ENCODE data around the gene CYP4B1.
"Not testable (repeated sequence)": the region's sequence is repeated elsewhere in the genome, so short reads cannot be mapped to it uniquely, and the experiment has no call there.

The CYP4B1 gene

DNA sequence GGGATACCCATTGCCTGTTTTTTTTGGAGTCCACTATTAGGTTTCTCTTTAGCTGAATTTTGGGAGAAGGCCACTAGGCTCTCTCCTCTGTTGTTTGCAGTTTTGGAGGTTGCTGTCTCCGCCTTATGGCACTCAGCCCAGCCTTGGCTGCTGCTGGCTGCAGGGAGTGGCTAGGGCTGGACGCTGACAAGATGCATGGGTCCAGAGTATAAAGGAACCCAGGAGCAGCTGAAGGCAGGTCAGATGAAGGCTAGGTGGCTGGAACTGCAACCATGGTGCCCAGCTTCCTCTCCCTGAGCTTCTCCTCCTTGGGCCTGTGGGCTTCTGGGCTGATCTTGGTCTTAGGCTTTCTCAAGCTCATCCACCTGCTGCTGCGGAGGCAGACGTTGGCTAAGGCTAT, at the start of gene CYP4B1:
Gene CYP4B1, plus strand, starts transcription at position 237 of the 400 bp plus-strand sequence. Its CDS starts 36 bp downstream, at position 273.
- intact Hi-C loops (cut with DNase I) = no loop called here
- DNase-seq = no peak

DNA sequence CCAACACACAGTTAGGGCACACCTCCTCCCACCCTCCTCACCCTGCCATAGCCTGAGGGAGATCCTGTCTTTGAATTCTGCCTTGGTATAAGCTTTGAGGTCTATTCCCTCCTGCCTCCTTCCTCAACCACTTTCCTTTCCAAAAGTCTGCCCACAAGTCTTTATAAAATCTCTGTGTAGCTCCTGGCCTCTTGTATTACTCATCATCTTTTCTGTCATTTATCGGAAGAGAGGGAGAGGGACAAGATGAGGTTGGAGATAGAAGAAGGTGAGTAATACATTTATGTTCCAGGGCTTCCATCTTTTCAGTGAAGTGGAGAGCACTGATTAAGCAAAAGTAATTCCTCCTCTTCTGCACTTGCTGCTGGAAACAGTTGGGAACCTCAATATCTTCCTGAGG, 49.4 kb upstream of the CYP4B1 start:
- intact Hi-C loops (cut with DNase I) = loop anchor here (10.0 kb wide), 1 partner anchor 425 kb away; no protein-coding TSS in a partner anchor
- no peak for DNase-seq

DNA sequence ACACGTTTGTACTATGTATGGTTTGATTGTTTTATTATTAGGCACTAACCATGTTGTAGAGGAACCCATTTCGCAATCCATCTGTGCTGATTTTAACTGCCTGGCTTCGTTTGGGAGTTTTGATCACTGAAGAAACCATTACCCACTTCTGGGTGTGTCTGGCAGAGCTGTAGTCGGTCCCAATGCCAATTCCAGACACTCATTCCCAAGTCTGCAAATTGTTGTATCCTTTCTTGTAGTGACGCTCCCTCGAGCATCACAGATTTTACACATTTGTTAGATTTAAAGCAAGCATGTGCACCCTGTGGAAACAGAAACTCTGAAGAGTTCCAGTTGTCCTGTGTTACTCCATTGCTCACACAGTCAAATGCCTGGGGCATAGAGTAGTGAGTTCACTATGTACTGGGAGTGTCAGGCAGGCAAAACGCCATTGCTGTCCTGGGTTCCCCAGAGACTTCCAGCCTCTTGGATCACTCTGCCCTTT, 48.9 kb upstream of the CYP4B1 start:
- intact Hi-C loops (cut with DNase I) = loop anchor here (10.0 kb wide), 1 partner anchor 425 kb away; no protein-coding TSS in a partner anchor
- DNase-seq = no peak

DNA sequence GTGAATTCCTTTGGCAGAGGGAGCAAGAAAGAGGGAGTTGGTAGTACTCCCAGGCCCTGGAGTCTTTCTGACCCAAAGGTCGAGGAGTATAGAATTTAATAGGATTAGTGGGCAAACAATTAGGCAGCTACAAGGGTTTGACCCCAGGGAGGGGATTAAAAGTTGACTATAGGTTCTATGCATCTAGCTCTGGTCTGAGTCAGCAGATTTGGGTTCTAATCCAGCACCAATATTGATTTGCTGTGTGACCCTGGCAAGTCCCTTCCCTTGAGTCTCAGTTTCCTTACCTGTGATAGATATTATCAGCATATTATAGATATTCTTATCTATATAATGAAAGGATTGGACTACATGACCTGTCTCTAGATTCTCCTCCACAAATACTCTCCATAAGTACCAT, 44.9 kb upstream of the CYP4B1 start:
- DNase-seq = no peak
- intact Hi-C loops (cut with DNase I) = no loop called here

DNA sequence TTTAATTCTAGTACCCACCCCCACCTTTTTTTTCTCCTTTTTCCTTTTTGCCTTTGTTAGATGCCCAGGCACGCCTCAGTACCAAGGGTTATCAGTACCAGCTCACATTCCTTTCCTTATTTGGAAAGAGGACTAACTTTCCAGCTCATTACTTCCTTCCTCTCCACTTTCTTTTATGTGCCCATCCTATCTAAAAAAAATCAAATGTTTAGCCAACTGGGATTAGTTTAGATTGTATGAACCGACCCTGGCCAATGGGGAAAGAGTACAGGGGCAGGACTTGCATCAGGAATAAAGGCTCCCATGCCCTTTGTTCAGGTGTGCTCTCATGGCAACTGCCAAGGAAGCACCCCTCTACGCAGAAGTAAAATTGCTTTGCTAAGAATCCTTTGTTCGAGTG, 44.1 kb upstream of the CYP4B1 start:
- intact Hi-C loops (cut with DNase I); DNase-seq: not testable (repeated sequence)

DNA sequence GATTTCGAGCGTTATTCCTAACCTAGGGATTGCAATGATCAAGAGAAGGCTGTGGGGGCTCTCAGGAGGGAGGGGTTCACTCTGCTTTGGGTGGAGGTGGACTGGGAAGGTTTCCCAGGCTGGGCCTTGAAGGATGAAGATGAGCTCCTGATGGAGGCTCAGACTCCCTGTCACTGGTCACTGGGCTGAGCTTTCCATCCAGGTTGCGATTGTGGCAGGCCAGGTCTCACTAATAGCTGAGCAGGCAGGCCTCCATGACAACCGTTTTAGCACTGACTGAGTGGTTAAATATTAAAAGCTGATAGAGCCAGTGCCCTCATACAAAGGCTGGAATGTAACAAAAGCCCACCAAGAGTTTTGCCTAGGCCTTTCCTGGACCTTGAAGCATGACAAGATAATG, 43.7 kb upstream of the CYP4B1 start:
- intact Hi-C loops (cut with DNase I) = no loop called here

DNA sequence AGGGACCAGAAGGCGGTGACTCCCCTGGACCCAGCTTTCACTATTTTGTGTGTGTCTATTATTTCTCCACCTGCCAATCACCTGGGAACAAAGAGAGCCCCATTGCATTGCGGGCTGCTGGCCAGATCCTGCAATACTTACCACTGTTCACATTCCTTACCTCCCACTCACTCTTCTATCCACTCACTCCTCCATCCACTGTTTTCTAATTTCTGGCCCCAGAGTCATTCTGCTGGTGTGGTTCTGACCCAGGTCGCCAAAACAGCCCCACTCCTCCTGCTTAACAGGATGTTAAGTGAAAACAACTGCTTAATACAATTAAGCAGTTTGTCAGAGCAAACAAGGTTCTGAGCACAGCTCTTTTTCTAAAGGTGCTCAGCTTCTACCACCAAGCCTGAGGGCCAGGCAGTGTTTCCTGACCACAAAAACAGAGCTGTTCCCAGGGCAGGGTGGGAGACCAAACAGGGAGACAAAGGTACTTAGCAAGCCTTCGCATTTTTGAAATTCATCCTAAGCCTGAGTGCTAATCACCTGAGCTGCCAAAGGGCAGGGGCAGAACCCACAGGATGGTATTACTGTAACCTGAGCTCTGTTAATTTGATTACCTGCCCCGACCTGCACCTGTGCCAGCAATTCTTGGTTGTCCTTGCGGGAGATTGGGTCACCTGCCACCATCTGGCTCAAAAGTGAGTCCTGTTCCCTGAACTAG, 41.4 kb upstream of the CYP4B1 start:
- intact Hi-C loops (cut with DNase I) = no loop called here
- no peak for DNase-seq

More for the DNA sequence above, 43.7 kb upstream of the CYP4B1 start:
- DNase-seq = no peak

DNA sequence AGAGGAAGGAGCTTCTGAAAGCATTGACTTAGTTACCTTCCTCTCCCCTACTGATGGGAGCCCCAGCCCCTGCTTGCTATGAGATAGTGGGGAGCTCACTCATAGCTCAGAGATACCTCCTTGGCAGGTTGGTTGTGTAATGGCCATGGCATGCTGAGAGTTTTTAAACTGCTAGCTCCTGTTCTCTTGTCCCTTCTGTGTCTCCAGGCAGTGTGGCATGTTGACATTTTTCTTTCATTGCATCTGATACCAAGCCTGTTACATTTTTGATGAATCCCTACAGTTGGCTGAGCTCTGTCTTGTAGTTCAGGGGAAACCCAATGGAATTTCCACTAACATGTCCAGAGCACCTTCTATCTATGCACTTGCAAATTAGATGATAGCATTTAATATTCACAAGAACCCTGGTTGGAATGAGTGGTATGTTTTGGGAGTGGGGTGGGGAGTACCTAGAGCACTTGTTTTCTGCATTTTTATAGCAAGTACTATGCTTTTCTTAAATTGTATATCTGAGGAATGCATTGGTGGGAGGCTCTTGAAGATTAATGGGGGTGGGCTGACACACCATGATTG, 40.8 kb upstream of the CYP4B1 start:
- DNase-seq = no peak
- intact Hi-C loops (cut with DNase I) = no loop called here

DNA sequence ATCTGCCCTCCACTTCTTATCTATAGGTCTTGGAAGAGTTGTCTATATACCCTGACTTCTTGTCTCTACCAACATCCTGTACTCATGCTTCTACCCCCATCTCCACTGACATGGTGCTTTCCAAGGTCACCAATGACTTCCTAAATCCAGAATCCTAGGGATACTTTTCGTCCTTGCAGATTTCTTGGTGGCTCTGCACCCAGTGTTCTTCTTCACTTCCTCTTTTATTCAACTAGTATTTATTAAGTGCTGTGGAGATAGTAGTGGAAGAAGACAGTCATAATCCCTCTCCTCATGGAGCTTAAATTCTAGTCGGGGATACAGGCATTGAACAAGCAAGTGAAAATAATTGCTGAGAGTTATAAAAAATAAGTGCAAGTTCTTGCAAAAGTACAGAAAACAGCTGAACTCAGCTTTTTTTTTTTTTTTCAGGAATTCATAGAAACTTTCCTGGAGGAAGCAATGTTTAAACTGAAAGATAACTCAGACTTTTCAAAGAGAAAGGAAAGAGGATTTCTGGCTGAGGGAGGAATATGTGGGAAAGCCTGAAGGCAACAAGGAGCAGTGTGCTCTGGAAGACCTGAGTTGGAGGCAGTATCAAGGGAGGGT, 38.2 kb upstream of the CYP4B1 start:
- intact Hi-C loops (cut with DNase I) = no loop called here
- DNase-seq = no peak

DNA sequence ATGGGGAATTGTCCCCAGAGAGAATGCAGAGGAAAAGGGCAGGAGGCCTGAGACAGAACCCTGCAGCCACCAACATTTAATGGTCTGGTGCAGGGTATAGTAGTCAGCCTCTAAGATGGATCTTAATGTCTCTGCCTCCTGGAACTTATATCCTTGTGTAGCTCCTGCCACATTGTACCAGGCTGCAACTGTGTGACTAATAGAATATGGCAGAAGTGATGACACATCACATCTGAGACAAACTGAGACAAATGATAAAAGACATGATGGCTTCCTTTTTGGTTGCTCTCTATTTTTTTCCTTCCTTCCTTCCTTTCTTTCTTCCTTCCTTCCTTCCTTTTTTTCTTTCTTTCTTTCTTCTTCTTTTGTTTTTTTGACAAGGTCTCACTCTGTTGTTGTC, 37.1 kb upstream of the CYP4B1 start:
- intact Hi-C loops (cut with DNase I) = no loop called here
- DNase-seq = no peak

DNA sequence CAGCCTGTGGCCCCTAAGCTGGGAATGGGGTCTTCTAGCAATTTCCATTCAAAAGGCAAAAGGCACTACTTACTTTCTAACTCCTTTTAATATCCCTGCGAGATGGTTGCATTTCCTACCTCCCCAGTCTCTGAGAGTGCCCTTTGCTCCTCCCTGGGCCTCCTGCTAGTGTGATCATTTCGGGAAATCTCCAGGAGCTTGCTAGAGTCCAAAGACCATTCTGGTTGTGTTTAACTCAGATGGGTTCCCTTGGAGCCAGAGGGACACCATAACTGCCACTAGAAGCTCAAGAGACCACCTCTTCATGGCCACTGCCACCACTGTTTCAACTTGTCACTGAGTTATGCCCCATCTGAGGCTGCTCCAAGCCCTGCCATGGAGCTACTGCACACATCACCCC, 34.4 kb upstream of the CYP4B1 start:
- intact Hi-C loops (cut with DNase I) = no loop called here
- DNase-seq = no peak

DNA sequence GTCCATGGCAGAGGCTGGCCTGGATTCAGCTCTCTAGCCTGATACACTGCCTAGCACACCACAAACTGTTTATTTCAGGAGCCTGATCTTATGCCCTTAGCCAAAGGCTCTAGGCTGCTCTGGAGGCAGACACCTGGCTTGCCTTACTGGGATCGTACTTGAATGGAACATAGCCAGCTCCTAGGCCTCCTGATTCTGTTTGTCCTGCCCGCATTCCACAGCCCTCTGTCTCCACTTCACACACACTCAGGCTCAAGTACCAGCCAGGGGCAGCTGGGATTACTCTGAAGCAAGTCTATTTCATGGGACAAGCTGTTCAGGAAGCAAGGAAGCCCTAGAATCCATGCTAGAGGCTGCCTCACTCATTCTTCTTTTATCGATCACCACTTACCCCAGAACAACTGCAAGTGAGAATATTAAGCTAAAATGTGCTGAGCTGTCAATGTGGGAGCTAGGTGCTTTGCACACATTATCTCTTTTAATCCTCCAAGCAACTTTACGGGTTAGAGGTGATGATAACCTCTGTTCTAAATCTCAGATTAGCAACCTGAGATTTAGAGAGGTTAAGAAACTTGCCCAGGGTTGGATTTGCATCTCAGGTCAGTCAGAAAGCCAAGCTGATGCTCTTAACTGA, 31.1 kb upstream of the CYP4B1 start:
- intact Hi-C loops (cut with DNase I) = no loop called here
- no peak for DNase-seq

DNA sequence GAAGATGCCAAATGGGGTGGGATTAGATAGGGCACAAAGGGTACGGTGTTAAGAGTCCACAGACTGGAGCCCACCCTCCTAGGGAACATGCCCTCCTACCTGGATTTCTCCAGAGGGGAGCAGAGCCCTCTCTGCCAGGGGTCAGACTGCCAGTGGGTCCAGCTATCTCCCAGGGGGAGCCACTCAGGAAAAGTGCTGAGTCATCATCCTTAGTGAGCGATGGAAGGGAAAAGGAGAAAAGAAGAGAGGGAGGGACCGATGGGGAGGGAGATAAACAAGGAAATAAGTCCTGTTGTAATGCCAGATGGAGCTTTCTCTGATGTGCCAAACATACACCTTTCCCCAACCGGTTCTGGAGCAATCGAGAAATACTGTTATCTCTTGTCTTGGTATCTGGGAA, 30.4 kb upstream of the CYP4B1 start:
- no peak for DNase-seq
- intact Hi-C loops (cut with DNase I) = no loop called here

DNA sequence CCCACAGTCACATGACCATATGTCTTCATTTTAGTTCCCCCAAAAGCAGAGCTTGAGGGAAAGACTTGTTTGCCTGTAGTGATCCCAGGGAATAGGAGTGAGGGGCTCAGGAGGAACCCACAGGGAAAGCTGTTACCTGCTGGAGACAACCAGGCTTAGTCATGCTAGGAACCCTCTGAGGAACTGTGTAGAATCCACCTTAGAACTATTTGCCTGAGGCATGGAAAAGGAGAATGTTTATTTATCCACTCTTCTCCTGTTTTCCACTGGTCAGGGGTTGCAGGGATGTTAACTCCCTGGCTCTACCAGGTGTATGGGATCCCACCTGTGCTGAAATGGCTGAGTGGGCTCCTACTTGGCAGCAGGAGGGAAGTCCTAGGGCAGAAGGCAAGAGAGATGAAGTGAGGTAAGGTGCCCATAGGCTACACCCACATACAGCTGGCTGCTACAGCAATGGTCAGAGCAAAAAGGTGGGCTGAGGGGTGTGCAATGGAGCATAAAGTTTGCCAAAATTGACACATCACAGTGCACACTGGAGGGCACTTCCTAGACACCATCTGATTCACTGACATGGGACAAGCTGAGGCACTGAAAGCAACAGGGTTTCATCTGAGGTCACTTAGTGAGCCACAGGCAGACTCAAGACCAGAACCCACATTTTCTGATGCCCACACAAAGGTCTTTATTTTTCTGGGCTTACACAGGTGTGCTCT, 29.7 kb upstream of the CYP4B1 start:
- DNase-seq = no peak
- intact Hi-C loops (cut with DNase I) = no loop called here

DNA sequence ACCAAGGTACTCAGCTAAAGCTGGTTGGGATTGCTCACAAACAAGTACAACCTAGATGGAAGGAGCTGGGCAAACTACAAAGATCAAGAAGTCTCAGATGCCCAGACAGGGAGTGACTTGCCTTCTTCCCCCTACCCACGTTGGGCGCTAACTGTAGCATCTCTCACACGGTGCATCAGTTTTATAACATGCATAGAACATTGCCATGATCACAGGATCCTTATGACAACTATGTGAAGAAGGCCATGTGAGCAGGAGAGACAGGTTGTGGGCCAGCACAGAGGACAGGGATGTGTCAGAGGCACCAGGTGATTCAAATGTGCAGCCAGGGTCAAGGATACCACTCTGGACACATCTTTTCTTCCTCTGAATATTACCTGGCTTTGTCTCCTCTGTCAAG, 28.3 kb upstream of the CYP4B1 start:
- intact Hi-C loops (cut with DNase I) = no loop called here
- DNase-seq = no peak

DNA sequence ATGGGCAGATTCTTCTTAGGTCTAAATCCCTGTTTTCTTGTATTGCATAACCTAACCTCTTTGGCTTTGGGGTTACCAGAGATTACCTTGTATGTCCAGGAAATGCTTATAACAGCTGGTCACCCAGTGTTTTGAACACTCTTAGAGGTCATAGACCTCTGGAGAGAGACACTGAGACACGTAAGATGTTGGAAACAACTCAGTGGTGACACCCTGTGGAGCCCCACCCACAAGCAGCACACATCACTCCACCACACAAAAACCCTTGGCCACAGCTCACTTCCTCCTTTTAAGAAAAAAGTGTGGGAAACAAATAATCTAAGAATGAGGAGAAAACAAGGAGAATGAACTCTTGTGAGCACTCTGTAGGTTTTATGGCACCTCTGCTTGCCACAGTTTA, 26.3 kb upstream of the CYP4B1 start:
- intact Hi-C loops (cut with DNase I) = no loop called here
- DNase-seq = no peak

DNA sequence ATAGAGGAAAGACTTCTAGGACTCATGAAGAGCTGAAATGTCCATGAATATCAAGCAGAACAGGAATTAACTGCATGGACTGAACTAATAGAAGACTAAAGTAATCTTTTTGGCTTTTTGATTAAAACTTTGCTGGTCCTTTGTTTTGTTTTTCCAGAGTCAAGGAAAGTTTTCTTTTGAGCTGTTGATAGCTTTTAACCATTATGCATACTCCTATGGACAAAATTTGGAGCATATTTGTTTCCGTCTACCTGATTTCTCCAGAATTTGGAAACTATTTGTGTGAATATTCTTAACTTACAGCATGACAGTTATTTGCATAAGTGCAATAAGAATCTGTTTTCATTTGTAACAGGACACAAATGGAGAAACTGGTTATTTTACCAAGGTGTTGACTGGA, 24.5 kb upstream of the CYP4B1 start:
- intact Hi-C loops (cut with DNase I) = no loop called here
- no peak for DNase-seq

DNA sequence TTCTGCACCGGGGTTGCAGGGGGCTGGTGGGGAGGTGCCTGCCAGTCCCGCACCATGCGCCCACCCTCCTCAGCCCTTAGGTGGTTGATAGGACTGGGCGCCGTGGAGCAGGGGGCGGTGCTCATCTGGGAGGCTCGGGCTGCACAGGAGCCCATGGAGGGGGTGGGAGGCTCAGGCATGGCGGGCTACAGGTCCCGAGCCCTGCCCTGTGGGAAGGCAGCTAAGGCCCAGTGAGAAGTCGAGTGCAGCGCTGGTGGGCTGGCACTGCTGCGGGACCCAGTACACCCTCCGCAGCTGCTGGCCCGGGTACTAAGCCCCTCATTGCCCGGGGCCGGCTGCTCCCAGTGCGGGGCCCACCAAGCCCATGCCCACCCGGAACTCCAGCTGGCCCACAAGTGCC, 20.4 kb upstream of the CYP4B1 start:
- DNase-seq; intact Hi-C loops (cut with DNase I): not testable (repeated sequence)

DNA sequence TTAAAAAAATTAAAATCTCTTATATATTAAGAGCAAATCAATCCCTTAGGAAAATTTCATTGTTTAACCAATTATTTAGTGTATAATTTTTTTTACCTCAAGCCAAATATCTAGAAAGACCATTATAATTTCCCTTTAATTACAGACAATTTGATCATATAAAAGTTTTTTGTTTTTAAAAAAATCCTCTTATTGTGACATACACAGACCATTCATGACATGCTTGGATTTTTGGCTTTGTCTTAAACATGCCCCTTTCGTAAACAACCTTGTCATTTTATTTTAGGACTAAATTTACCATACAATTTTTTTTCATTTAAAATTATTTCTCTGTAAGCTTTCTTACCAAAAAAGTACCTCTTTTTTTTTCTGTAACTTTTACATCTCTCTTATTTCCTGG, 14.2 kb upstream of the CYP4B1 start:
- no peak for DNase-seq
- intact Hi-C loops (cut with DNase I) = no loop called here

DNA sequence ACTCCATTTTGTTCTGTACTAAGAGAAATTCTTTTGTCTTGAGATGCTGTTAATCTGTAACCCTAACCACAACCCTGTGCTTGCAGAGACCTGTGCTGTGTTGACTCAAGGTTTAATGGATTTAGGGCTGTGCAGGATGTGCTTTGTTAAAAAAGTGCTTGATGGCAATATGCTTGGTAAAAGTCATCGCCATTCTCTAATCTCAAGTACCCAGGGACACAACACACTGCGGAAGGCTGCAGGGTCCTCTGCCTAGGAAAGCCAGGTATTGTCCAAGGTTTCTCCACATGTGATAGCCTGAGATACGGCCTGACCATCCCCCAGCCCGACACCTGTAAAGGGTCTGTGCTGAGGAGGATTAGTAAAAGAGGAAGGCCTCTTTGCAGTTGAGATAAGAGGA, 10.2 kb upstream of the CYP4B1 start:
- DNase-seq; intact Hi-C loops (cut with DNase I): not testable (repeated sequence)

Measured in posterior cingulate gyrus (tissue), 11 donors.